Esophagus squamous epithelium (tissue), 4 donors: ENCODE data around the gene SOD1.

ENCODE experiments used
- POLR2A ChIP-seq, 4 donors: fragments of 450-650 bp; IDR thresholded peaks; one replicate each; pipeline ENCODE4 v1.6.1; 2017; ENCODE audit warnings: antibody characterized with exemption in 4 of 4, mild to moderate bottlenecking in 4 of 4, moderate library complexity in 3 of 4
- TF ChIP-seq, protein P1 (sequence below), 6 experiments: fragments of 450-650 bp in 4 of 6; fragments of 200-600 bp in 2 of 6; sonication (generic) in 2 of 6; IDR thresholded peaks; one replicate each; pipeline ENCODE4 v1.5.1; 2016 to 2019; ENCODE audit warnings: antibody characterized with exemption in 6 of 6, mild to moderate bottlenecking in 4 of 6, moderate library complexity in 4 of 6

DNA sequence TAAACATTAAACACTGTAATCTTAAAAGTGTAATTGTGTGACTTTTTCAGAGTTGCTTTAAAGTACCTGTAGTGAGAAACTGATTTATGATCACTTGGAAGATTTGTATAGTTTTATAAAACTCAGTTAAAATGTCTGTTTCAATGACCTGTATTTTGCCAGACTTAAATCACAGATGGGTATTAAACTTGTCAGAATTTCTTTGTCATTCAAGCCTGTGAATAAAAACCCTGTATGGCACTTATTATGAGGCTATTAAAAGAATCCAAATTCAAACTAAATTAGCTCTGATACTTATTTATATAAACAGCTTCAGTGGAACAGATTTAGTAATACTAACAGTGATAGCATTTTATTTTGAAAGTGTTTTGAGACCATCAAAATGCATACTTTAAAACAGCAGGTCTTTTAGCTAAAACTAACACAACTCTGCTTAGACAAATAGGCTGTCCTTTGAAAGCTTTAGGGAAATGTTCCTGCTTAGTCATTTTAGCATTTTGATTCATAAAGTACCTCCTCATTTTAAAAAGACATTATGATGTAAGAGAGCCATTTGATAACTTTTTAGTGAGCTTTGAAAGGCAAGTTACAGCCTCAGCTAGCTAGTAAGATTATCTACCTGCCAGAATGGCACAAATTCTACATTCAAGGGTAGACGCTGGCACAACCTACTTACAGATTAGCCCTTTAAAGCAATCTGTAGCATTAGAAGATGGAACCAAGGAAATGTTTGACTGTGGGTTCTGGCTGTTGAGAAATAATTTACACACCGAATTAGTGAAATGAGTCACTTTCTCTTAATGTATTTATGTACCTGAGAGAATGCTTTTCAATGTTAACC lies 9.4 kb downstream of the SOD1 start:
- TF ChIP-seq, protein P1, sequence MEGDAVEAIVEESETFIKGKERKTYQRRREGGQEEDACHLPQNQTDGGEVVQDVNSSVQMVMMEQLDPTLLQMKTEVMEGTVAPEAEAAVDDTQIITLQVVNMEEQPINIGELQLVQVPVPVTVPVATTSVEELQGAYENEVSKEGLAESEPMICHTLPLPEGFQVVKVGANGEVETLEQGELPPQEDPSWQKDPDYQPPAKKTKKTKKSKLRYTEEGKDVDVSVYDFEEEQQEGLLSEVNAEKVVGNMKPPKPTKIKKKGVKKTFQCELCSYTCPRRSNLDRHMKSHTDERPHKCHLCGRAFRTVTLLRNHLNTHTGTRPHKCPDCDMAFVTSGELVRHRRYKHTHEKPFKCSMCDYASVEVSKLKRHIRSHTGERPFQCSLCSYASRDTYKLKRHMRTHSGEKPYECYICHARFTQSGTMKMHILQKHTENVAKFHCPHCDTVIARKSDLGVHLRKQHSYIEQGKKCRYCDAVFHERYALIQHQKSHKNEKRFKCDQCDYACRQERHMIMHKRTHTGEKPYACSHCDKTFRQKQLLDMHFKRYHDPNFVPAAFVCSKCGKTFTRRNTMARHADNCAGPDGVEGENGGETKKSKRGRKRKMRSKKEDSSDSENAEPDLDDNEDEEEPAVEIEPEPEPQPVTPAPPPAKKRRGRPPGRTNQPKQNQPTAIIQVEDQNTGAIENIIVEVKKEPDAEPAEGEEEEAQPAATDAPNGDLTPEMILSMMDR (IDR thresholded peaks at IDR 0.05) = no peak
- no peak for TF ChIP-seq POLR2A (IDR thresholded peaks at IDR 0.05)
